Measurements from ENCODE around the gene URM1.

Gene URM1

GRCh38 chr9:128393970-128394369, 22.8 kb downstream of the URM1 start:
- no peaks in the 10 kb centered on the region for H3F3A ChIP-seq (ENCODE audit: insufficient read depth, low read length)
- no peak overlapping the region for H3K27ac ChIP-seq (ENCODE audit: low read length)
- no peak overlapping the region for H3K4me3 ChIP-seq (ENCODE audit: low read length)
- H3K4me2 ChIP-seq (ENCODE audit: low read depth, low read length) = no peak overlapping the region
- no peaks in the 10 kb centered on the region for H3K9me2 ChIP-seq (replicated peaks; ENCODE audit: insufficient read depth, low read length)
- H3K36me3 ChIP-seq (replicated peaks; ENCODE audit: insufficient read depth, low read length) = no peaks in the 10 kb centered on the region
- no peak overlapping the region for H2AFZ ChIP-seq (ENCODE audit: low read length)
- H4K20me1 ChIP-seq (ENCODE audit: insufficient read depth, low read length) = no peaks in the 10 kb centered on the region
- no peaks in the 10 kb centered on the region for H3K9me3 ChIP-seq (replicated peaks; ENCODE audit: insufficient read depth, low read length)
- no peaks in the 10 kb centered on the region for H3K4me1 ChIP-seq (ENCODE audit: low read length)
- no peaks in the 10 kb centered on the region for H3K79me2 ChIP-seq (ENCODE audit: low read length)
- no peak overlapping the region for H3K9ac ChIP-seq (ENCODE audit: low read length)
- DNase-seq = no peak
- TF ChIP-seq CTCF (IDR thresholded peaks at IDR 0.05; ENCODE audit: low read length) (no peak), EZH2phosphoT487 (IDR thresholded peaks at IDR 0.05; ENCODE audit: low read length) (no peak), EZH2 (optimal IDR thresholded peaks at IDR 0.05; ENCODE audit: low read depth, low read length) (no peak)
- 0 out of 2 replicates have a peak, but pooled peaks cover 7% of the 10 kb centered on the region for H3K27me3 ChIP-seq (replicated peaks; ENCODE audit: insufficient read depth, low read length)

- Histone ChIP-seq H3K4me1 (ENCODE audit: low read length) (no peaks in the 10 kb centered on the region), H3F3A (ENCODE audit: insufficient read depth, low read length) (no peaks in the 10 kb centered on the region), H3K79me2 (ENCODE audit: low read length) (no peaks in the 10 kb centered on the region), H3K9ac (ENCODE audit: low read length) (no peak overlapping the region), H3K27ac (ENCODE audit: low read length) (no peak overlapping the region), H3K4me2 (ENCODE audit: low read depth, low read length) (no peak overlapping the region), H4K20me1 (ENCODE audit: insufficient read depth, low read length) (no peaks in the 10 kb centered on the region), H2AFZ (ENCODE audit: low read length) (no peak overlapping the region), H3K36me3 (replicated peaks; ENCODE audit: insufficient read depth, low read length) (no peaks in the 10 kb centered on the region), H3K9me3 (replicated peaks; ENCODE audit: insufficient read depth, low read length) (no peaks in the 10 kb centered on the region), H3K27me3 (replicated peaks; ENCODE audit: insufficient read depth, low read length) (0 out of 2 replicates have a peak, but pooled peaks cover 7% of the 10 kb centered on the region), H3K4me3 (ENCODE audit: low read length) (no peak overlapping the region), H3K9me2 (replicated peaks; ENCODE audit: insufficient read depth, low read length) (no peaks in the 10 kb centered on the region)
- DNase-seq = no peak
- TF ChIP-seq CTCF (IDR thresholded peaks at IDR 0.05; ENCODE audit: low read length) = no peak
- no peak for TF ChIP-seq EZH2phosphoT487 (IDR thresholded peaks at IDR 0.05; ENCODE audit: low read length)
- no peak for TF ChIP-seq EZH2 (optimal IDR thresholded peaks at IDR 0.05; ENCODE audit: low read depth, low read length)
These were observed 23.4 kb downstream of the URM1 start for GRCh38 chr9:128394379-128395168.

GRCh38 chr9:128396970-128397613, 25.9 kb downstream of the URM1 start:
- TF ChIP-seq EZH2phosphoT487 (IDR thresholded peaks at IDR 0.05; ENCODE audit: low read length) = no peak
- TF ChIP-seq EZH2 (optimal IDR thresholded peaks at IDR 0.05; ENCODE audit: low read depth, low read length) = no peak
- TF ChIP-seq CTCF (IDR thresholded peaks at IDR 0.05; ENCODE audit: low read length) = no peak
- no peak for DNase-seq
- Histone ChIP-seq H4K20me1 (ENCODE audit: insufficient read depth, low read length) (no peaks in the 10 kb centered on the region), H3K4me2 (ENCODE audit: low read depth, low read length) (no peak overlapping the region), H3F3A (ENCODE audit: insufficient read depth, low read length) (no peaks in the 10 kb centered on the region), H3K9ac (ENCODE audit: low read length) (no peak overlapping the region), H3K27me3 (replicated peaks; ENCODE audit: insufficient read depth, low read length) (0 out of 2 replicates have a peak, but pooled peaks cover 7% of the 10 kb centered on the region), H3K36me3 (replicated peaks; ENCODE audit: insufficient read depth, low read length) (no peaks in the 10 kb centered on the region), H3K27ac (ENCODE audit: low read length) (no peak overlapping the region), H3K9me2 (replicated peaks; ENCODE audit: insufficient read depth, low read length) (no peaks in the 10 kb centered on the region), H3K4me3 (ENCODE audit: low read length) (no peak overlapping the region), H3K79me2 (ENCODE audit: low read length) (no peaks in the 10 kb centered on the region), H2AFZ (ENCODE audit: low read length) (no peak overlapping the region), H3K4me1 (ENCODE audit: low read length) (no peaks in the 10 kb centered on the region), H3K9me3 (replicated peaks; ENCODE audit: insufficient read depth, low read length) (no peaks in the 10 kb centered on the region)
